SK-N-SH (cell line): Measurements from ENCODE around the gene HPCAL4.

Source experiments
- CTCF ChIP-seq: fragments of 200-600 bp; sonication (generic); IDR thresholded peaks from 2 replicates; pipeline ENCODE4 v1.6.1; 2017; ENCODE audit warnings: antibody characterized with exemption, mild to moderate bottlenecking, moderate library complexity
- EZH2phosphoT487 ChIP-seq: fragments of 200-600 bp; sonication (generic); IDR thresholded peaks from 2 replicates; pipeline ENCODE4 v1.6.1; 2017; ENCODE audit warnings: low read depth, mixed run types, mild to moderate bottlenecking, antibody characterized with exemption, moderate library complexity, borderline replicate concordance
- FOXM1 ChIP-seq: IDR thresholded peaks from 2 replicates; pipeline ENCODE4 v1.4.0; 2012; ENCODE audit warnings: low read depth, mild to moderate bottlenecking
- GABPA ChIP-seq: IDR thresholded peaks from 2 replicates; pipeline ENCODE4 v1.4.0; 2012; ENCODE audit warnings: low read depth, mild to moderate bottlenecking
- MXI1 ChIP-seq: IDR thresholded peaks from 2 replicates; pipeline ENCODE4 v1.6.1; 2012; ENCODE audit warnings: mild to moderate bottlenecking, low read depth, low read length, improper control_type of control experiment
- PBX3 ChIP-seq: IDR thresholded peaks from 2 replicates; pipeline ENCODE4; 2012
- POLR2AphosphoS5 ChIP-seq: IDR thresholded peaks from 2 replicates; pipeline ENCODE4 v1.6.1; 2012; ENCODE audit warnings: low read depth, low read length
- RCOR1 ChIP-seq: fragments of 150-350 bp; IDR thresholded peaks from 2 replicates; pipeline ENCODE4 v1.6.1; 2017; ENCODE audit warnings: antibody characterized with exemption, low read length
- USF2 ChIP-seq: fragments of 150-350 bp; IDR thresholded peaks from 2 replicates; pipeline ENCODE4 v1.6.1; 2017; ENCODE audit warnings: antibody characterized with exemption, low read length, low read depth, borderline replicate concordance
- ZBTB33 ChIP-seq: IDR thresholded peaks from 2 replicates; pipeline ENCODE4 v1.4.0; 2012; ENCODE audit warnings: low read depth, borderline replicate concordance

- TF ChIP-seq CTCF (no peak), ZBTB33 (no peak), GABPA (no peak), POLR2AphosphoS5 (no peak), FOXM1 (no peak), EZH2phosphoT487 (no peak), PBX3 (no peak), RCOR1 (peak; percentile 7; the same call in 1 of the 2 replicates), MXI1 (no peak), USF2 (no peak)
Observed at GRCh38 chr1:39637361-39637760, 53.9 kb downstream of the HPCAL4 start.
